OCI-LY7 (cell line): ENCODE results near the gene HOXB3.

Experiments used
- CTCF ChIP-seq: fragments of 200-600 bp; sonication (generic); conservative IDR thresholded peaks from 2 replicates; pipeline ENCODE4 v1.5.1; 2014; ENCODE audit warnings: mild to moderate bottlenecking, antibody characterized with exemption, low read length, moderate library complexity, mixed read lengths
- EZH2phosphoT487 ChIP-seq: fragments of 200-600 bp; sonication (generic); IDR thresholded peaks from 2 replicates; pipeline ENCODE4 v1.6.1; 2018; ENCODE audit warnings: low read depth, borderline replicate concordance, mild to moderate bottlenecking, mixed run types, antibody characterized with exemption, low read length, moderate library complexity, mixed read lengths

DNA sequence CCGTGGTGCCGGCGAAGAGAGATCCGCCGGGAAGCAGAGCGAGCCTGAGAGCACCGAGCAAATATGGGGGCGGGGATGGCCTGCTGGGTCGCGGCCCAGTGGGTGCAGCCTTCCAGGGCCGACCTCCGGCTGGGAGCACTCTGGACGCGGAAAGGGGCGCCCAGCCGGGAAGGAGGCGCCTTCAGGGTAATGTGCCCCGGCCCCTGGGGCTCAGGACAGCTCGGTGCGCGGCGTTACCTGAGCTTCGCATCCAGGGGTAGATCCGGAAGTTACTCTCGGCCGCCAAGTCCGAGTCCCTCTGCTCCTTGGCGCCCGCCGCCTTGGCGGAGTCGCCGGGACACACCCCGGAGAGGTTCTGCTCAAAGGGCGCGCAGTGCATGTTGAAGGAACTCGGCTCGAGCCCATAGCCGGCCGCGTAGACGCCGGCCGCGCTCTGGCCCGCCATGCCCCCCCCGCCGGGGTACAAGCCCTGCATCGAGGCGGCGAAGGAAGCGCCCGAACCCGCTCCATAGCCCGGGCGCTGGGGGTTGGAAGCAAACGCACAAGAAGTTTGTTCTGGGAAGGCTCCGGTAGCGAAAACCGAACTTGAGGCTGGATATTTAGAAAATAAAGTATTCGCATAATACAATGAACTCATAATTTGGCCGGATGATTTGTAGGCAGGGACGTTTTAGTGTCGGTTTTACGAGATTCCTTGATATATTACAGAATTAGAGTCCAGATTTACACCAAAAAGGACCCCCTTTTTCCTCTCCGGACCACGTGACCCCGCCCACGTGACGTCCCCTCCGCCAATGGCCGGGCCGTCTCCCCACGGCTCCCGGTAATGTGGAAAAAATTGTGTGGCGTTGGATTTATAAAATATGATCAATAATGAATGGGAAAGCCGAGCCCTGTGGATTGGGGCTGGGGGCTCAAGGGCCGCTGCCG is 20.5 kb upstream of the HOXB3 start, which contains the start of gene HOXB7:
- TF ChIP-seq CTCF (no peak), EZH2phosphoT487 (no peak)
